MM.1S (cell line): ENCODE data around the gene PATJ.

ENCODE experiments used
- DNase-seq: peaks from one replicate; pipeline ENCODE4 v3.0.0-alpha.2; 2015
- H2AFZ ChIP-seq: fragments of 300-600 bp; sonication (generic); 2 replicates; pipeline ENCODE4 v1.6.0; 2016; ENCODE audit warnings: antibody characterized with exemption, low read length
- H3F3A ChIP-seq: fragments of 300-600 bp; sonication (generic); 2 replicates; pipeline ENCODE4 v1.6.1; 2016; ENCODE audit warnings: mild to moderate bottlenecking, antibody characterized with exemption, low read length, moderate library complexity, mixed read lengths; ENCODE audit not compliant: insufficient read depth
- H3K27ac ChIP-seq: fragments of 300-600 bp; sonication (generic); 2 replicates; pipeline ENCODE4 v1.5.1; 2016; ENCODE audit warnings: mild to moderate bottlenecking, low read length
- H3K27me3 ChIP-seq: fragments of 300-600 bp; sonication (generic); replicated peaks from 2 replicates; pipeline ENCODE4 v1.6.0; 2016; ENCODE audit warnings: low read length; ENCODE audit not compliant: insufficient read depth
- H3K36me3 ChIP-seq: fragments of 300-600 bp; sonication (generic); replicated peaks from 2 replicates; pipeline ENCODE4 v1.6.1; 2016; ENCODE audit warnings: mild to moderate bottlenecking, low read length, mixed read lengths; ENCODE audit not compliant: insufficient read depth
- H3K4me1 ChIP-seq: fragments of 300-600 bp; sonication (generic); 2 replicates; pipeline ENCODE4 v1.6.1; 2016; ENCODE audit warnings: low read length, mixed read lengths
- H3K4me2 ChIP-seq: fragments of 300-600 bp; sonication (generic); 2 replicates; pipeline ENCODE4 v1.6.0; 2016; ENCODE audit warnings: low read depth, low read length
- H3K4me3 ChIP-seq: fragments of 300-600 bp; sonication (generic); 2 replicates; pipeline ENCODE4 v1.5.1; 2016; ENCODE audit warnings: low read length, mixed read lengths
- H3K79me2 ChIP-seq: fragments of 300-600 bp; sonication (generic); 2 replicates; pipeline ENCODE4 v1.6.1; 2016; ENCODE audit warnings: mixed run types, low read length, mixed read lengths
- H3K9ac ChIP-seq: fragments of 300-600 bp; sonication (generic); 2 replicates; pipeline ENCODE4 v1.6.1; 2016; ENCODE audit warnings: low read length, mixed read lengths
- H3K9me2 ChIP-seq: fragments of 300-600 bp; sonication (generic); replicated peaks from 2 replicates; pipeline ENCODE4 v1.6.1; 2016; ENCODE audit warnings: mild to moderate bottlenecking, low read length, mixed read lengths; ENCODE audit not compliant: insufficient read depth
- H3K9me3 ChIP-seq: fragments of 300-600 bp; sonication (generic); replicated peaks from 2 replicates; pipeline ENCODE4 v1.6.1; 2016; ENCODE audit warnings: mild to moderate bottlenecking, low read length, mixed read lengths; ENCODE audit not compliant: insufficient read depth
- H4K20me1 ChIP-seq: fragments of 300-600 bp; sonication (generic); 2 replicates; pipeline ENCODE4 v1.6.1; 2016; ENCODE audit warnings: mild to moderate bottlenecking, low read length, moderate library complexity, mixed read lengths; ENCODE audit not compliant: insufficient read depth
- EZH2 ChIP-seq: fragments of 300-600 bp; sonication (generic); optimal IDR thresholded peaks from 2 replicates; pipeline ENCODE3; 2017; ENCODE audit warnings: low read depth, mild to moderate bottlenecking, antibody characterized with exemption, low read length, mixed read lengths
- EZH2phosphoT487 ChIP-seq: fragments of 300-600 bp; sonication (generic); IDR thresholded peaks from 2 replicates; pipeline ENCODE4 v1.6.1; 2018; ENCODE audit warnings: antibody characterized with exemption, low read length
- TF ChIP-seq, protein P1 (sequence below): fragments of 300-600 bp; sonication (generic); IDR thresholded peaks from 2 replicates; pipeline ENCODE4 v1.5.1; 2016; ENCODE audit warnings: antibody characterized with exemption, low read length, mixed read lengths

PATJ gene

DNA sequence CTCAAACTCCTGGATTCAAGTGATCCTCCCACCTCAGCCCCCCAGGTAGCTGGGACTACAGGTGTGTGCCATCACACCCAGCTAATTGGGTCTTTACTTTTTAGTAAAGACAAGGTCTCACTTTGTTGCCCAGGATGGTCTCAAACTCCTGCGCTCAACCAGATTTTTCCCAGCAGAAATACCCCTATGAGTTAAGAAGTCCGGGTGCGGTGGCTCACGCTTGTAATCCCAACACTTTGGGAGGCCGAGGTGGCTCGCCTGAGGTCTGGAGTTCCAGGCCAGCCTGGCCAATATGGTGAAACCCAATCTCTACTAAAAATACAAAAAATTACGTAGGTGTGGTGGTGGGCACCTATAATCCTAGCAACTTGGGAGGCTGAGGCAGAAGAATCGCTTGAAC lies 445.8 kb downstream of the PATJ start:
- DNase-seq, result no peak
- Histone ChIP-seq H3K9ac (no peak overlapping the region), H3K4me1 (no peaks in the 10 kb centered on the region), H3K4me2 (no peak overlapping the region), H3K27me3 (no peaks in the 10 kb centered on the region), H3K4me3 (no peak overlapping the region), H3K36me3 (no peaks in the 10 kb centered on the region), H3K27ac (no peak overlapping the region), H3K9me3 (no peaks in the 10 kb centered on the region), H2AFZ (no peak overlapping the region), H3K79me2 (no peaks in the 10 kb centered on the region), H4K20me1 (no peaks in the 10 kb centered on the region), H3K9me2 (no peaks in the 10 kb centered on the region), H3F3A (no peaks in the 10 kb centered on the region)
- TF ChIP-seq, protein P1, sequence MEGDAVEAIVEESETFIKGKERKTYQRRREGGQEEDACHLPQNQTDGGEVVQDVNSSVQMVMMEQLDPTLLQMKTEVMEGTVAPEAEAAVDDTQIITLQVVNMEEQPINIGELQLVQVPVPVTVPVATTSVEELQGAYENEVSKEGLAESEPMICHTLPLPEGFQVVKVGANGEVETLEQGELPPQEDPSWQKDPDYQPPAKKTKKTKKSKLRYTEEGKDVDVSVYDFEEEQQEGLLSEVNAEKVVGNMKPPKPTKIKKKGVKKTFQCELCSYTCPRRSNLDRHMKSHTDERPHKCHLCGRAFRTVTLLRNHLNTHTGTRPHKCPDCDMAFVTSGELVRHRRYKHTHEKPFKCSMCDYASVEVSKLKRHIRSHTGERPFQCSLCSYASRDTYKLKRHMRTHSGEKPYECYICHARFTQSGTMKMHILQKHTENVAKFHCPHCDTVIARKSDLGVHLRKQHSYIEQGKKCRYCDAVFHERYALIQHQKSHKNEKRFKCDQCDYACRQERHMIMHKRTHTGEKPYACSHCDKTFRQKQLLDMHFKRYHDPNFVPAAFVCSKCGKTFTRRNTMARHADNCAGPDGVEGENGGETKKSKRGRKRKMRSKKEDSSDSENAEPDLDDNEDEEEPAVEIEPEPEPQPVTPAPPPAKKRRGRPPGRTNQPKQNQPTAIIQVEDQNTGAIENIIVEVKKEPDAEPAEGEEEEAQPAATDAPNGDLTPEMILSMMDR, result no peak
- TF ChIP-seq EZH2 (no peak), EZH2phosphoT487 (no peak)

DNA sequence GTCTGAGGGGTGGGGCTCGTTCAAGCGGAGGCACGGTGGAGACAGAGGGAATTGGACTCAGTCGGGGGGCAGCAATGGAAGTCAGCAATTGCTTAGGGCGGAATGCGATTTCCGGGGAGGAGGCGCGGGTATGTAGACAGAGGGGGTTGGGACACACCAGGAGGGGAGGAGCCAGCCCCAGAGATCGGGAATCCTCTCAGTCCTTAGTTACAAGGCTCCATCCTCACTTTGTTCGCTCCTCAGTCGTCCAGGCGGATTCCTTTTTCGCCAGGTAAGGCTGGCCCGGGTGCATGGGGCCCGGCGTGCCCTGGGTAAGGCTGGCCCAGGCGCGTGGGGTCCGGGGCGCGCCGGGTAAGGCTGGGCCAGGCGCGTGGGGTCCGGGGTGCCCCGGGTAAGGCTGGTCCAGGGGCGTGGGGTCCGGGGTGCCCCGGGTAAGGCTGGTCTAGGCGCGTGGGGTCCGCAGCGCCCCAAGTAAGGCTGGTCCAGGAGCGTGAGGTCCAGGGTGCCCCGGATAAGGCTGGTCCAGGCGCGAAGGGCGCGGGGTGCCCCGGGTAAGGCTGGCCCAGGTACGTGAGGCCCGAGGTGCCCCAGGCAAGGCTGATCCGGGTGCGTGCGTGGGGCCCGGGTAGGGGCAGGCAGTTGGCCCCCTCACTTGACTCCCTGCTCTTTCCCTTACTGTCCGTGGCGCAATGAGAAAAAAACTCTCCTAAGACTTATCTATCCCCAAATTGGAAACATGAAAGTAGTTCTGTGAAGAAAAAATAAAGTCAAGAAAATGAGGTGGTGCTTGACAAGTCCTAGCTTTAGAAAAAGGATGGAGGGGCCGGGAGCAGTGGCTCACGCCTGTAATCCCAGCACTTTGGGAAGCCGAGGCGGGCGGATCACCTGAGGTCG lies 452.6 kb downstream of the PATJ start, which contains the start of gene L1TD1:
TSS of gene L1TD1 (plus strand) at position 199 of the 894 bp plus-strand sequence. CDS start 11,780 bp downstream, outside the sequence.
- no peaks in the 10 kb centered on the region for H3K4me1 ChIP-seq
- no peaks in the 10 kb centered on the region for H3K36me3 ChIP-seq
- no peaks in the 10 kb centered on the region for H3K9me3 ChIP-seq
- no peaks in the 10 kb centered on the region for H3K27me3 ChIP-seq
- H2AFZ ChIP-seq, result no peak within 1 kb of the TSS
- no peak for TF ChIP-seq EZH2
- TF ChIP-seq, protein P1, result no peak
- TF ChIP-seq EZH2phosphoT487, result no peak
- no peak within 1 kb of the TSS for H3K9ac ChIP-seq
- no peaks in the 10 kb centered on the region for H3K79me2 ChIP-seq
- no peaks in the 10 kb centered on the region for H4K20me1 ChIP-seq
- no peak within 1 kb of the TSS for H3K4me3 ChIP-seq
- H3K27ac ChIP-seq, result no peak within 1 kb of the TSS
- no peak within 1 kb of the TSS for H3K4me2 ChIP-seq
- H3K9me2 ChIP-seq, result no peaks in the 10 kb centered on the region
- no peaks in the 10 kb centered on the region for H3F3A ChIP-seq
- DNase-seq, result no peak

DNA sequence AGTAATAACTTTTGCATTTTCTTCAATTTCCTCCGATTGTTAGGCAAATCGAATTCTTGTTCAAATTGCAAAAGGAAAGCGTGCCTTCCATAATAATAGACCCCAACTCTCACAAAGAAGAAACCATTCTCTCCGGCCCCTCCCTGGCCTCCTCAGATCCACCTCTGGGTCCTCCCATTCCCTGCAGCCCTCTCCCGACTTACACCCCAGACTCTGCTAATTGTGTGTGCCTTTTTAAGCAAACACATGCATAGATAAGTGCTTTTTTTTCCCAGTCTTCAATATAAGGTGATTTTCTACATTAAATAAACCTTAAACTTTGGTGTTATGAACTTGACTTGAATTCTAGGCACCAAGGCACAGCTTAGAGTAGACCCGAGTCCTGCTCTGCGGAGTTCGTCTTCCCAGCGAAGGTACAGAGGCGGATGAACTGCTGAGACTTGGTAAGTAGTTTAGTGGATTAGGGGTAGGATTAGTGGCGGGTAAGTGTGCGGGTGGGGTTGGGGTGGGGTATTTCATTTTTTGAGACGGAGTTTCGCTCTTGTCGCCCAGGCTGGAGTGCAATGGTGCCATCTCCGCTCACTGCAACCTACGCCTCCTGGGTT lies 453.9 kb downstream of the PATJ start:
- no peak for DNase-seq
- Histone ChIP-seq H3K4me1 (no peaks in the 10 kb centered on the region), H3K27me3 (no peaks in the 10 kb centered on the region), H3K27ac (no peak overlapping the region), H3K36me3 (no peaks in the 10 kb centered on the region), H3K9ac (no peak overlapping the region), H3K9me2 (no peaks in the 10 kb centered on the region), H3K79me2 (no peaks in the 10 kb centered on the region), H2AFZ (no peak overlapping the region), H3K4me3 (no peak overlapping the region), H3K9me3 (no peaks in the 10 kb centered on the region), H4K20me1 (no peaks in the 10 kb centered on the region), H3K4me2 (no peak overlapping the region), H3F3A (no peaks in the 10 kb centered on the region)
- TF ChIP-seq EZH2phosphoT487, result no peak
- TF ChIP-seq EZH2, result no peak
- TF ChIP-seq, protein P1, result no peak
